DOHH2 (cell line): Measurements from ENCODE around the gene RGS16.

Experiments used
- H3F3A ChIP-seq: fragments of 200-600 bp; sonication (generic), shearing (Covaris generic); 2 replicates; pipeline ENCODE4 v1.6.0; 2016; ENCODE audit warnings: antibody characterized with exemption, mild to moderate bottlenecking; ENCODE audit not compliant: control insufficient read depth, insufficient read depth
- H3K27ac ChIP-seq: fragments of 200-600 bp; sonication (generic); 2 replicates; pipeline ENCODE4 v1.5.1; 2014; ENCODE audit warnings: low read depth, mild to moderate bottlenecking, low read length, moderate library complexity
- H3K27me3 ChIP-seq: fragments of 200-600 bp; sonication (generic); 2 replicates; pipeline ENCODE4 v1.6.1; 2014; ENCODE audit warnings: mild to moderate bottlenecking, low read length, mixed read lengths; ENCODE audit not compliant: control insufficient read depth
- H3K36me3 ChIP-seq: fragments of 200-600 bp; sonication (generic); 2 replicates; pipeline ENCODE4 v1.6.1; 2014; ENCODE audit warnings: mild to moderate bottlenecking, low read length, moderate library complexity, mixed read lengths; ENCODE audit not compliant: control insufficient read depth
- H3K4me1 ChIP-seq: fragments of 200-600 bp; sonication (generic); 2 replicates; pipeline ENCODE4 v1.6.1; 2014; ENCODE audit warnings: mild to moderate bottlenecking, low read length, mixed read lengths; ENCODE audit not compliant: control insufficient read depth
- H3K4me2 ChIP-seq: fragments of 200-600 bp; sonication (generic); 2 replicates; pipeline ENCODE4 v1.6.0; 2014; ENCODE audit warnings: mild to moderate bottlenecking, low read length, moderate library complexity
- H3K4me3 ChIP-seq: fragments of 200-600 bp; sonication (generic); 2 replicates; pipeline ENCODE4 v1.5.1; 2014; ENCODE audit warnings: mild to moderate bottlenecking, low read length, mixed read lengths
- H3K79me2 ChIP-seq: fragments of 200-600 bp; sonication (generic); 2 replicates; pipeline ENCODE4 v1.6.1; 2014; ENCODE audit warnings: mild to moderate bottlenecking, low read length, mixed read lengths; ENCODE audit not compliant: control insufficient read depth
- H3K9me2 ChIP-seq: fragments of 200-600 bp; sonication (generic); replicated peaks from 2 replicates; pipeline ENCODE4 v1.6.1; 2014; ENCODE audit warnings: mild to moderate bottlenecking, low read length, mixed read lengths; ENCODE audit not compliant: control insufficient read depth
- H3K9me3 ChIP-seq: fragments of 200-600 bp; sonication (generic); 2 replicates; pipeline ENCODE4 v1.6.1; 2014; ENCODE audit warnings: antibody characterized with exemption, low read length, mixed read lengths; ENCODE audit not compliant: control insufficient read depth, insufficient read depth
- H4K20me1 ChIP-seq: fragments of 200-600 bp; sonication (generic); 2 replicates; pipeline ENCODE4 v1.6.0; 2014; ENCODE audit warnings: low read depth, mild to moderate bottlenecking, antibody characterized with exemption, low read length, moderate library complexity; ENCODE audit not compliant: control insufficient read depth, insufficient read depth
- CTCF ChIP-seq: fragments of 200-600 bp; sonication (generic); IDR thresholded peaks from one replicate; pipeline ENCODE4 v1.5.1; 2014; ENCODE audit warnings: antibody characterized with exemption, mild to moderate bottlenecking, low read depth, low read length; ENCODE audit not compliant: poor library complexity, severe bottlenecking
- EZH2phosphoT487 ChIP-seq: fragments of 200-600 bp; sonication (generic); IDR thresholded peaks from 2 replicates; pipeline ENCODE4 v1.6.1; 2017; ENCODE audit warnings: borderline replicate concordance, mild to moderate bottlenecking, antibody characterized with exemption, low read length, moderate library complexity, mixed read lengths

Gene RGS16

DNA sequence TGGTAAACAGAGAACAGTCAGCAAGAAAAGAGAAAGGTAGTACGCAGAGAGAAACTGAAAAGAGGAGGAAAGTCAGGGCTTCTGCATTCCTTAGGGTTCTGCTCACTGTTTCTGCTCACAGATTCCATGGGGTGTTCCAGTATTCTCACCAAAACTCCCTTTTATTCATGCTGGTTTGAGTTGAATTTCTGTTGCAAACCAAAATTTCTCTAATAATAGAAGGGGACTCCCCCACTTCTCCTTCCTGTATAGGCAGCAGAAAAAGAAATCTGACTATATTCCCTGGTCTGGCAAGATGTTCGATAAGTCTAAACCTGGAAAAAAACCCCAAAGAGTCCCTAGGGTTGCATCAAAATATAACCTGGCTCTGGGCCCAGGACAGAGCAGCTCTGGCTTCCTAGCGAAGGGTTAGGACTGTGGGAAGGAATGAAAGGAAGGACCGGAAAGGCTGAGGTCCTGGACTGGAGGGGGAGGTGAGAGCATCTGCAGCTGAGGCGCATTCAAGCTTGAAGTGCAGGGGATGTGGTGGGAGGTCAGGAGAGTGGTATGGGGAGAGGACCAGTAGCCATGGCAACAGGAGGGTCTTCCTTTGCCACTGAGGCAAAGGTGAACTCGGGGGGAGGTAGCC is 18.8 kb upstream of the RGS16 start:
- Histone ChIP-seq H3K4me2 (peak overlapping the region; percentile 83), H3K9me2 (no peaks in the 10 kb centered on the region), H3K9me3 (no peaks in the 10 kb centered on the region; the same call in 1 of the 2 replicates), H4K20me1 (no peaks in the 10 kb centered on the region), H3K36me3 (no peaks in the 10 kb centered on the region), H3K4me1 (peaks cover 86% of the 10 kb centered on the region), H3K79me2 (no peaks in the 10 kb centered on the region), H3K4me3 (peak overlapping the region; percentile 64), H3K27me3 (no peaks in the 10 kb centered on the region), H3K27ac (peak overlapping the region; percentile 53), H3F3A (peaks cover 4% of the 10 kb centered on the region)
- TF ChIP-seq EZH2phosphoT487, result no peak
- no peak for TF ChIP-seq CTCF

DNA sequence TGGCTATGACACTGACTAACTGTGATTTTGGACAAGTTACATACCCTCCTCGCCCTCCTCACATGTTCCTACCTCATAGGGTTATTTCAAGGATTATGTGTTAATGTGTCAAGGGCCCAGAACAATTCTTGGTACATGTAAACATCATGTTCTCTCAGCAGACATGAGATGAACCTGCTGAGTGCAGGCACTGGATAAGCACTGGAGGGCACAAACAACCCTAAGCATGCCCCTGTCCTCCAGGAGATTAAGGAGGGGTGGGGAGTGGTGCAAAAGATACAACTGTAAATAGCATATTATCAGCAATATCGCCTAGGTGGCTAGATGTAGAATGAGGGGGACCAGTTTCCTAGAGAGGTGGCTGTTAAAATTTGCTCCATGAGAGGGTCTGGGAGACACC is 17.7 kb upstream of the RGS16 start:
- no peak for TF ChIP-seq EZH2phosphoT487

DNA sequence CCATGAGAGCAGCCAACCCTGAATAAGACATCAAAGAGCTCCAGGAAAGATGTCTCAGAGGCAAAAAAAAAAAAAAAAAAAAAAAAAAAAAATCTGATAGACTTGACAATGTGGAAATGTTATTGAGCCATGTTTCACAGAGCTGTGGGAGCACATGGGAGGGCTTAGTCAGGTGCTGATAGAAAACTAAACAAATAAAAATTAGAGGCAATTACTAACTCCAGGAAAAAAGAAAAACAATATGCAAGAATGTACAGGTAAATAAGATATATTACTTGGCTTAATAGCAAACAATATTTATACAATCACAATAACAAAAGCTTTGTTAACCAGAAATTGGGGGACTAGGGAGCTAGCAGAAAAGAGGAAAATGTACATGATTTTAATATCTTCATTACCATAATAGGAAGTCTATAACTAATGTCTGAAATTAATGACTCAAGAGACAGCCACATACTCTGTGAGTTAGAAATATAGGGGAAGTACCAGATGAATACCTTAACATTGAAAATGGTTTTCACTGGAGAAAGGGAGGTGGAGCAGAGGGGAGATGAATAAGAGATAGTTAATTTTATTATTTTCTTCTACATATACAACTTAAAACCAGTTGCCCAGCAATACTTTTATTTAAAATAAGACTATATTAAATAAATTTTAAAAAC is 16.9 kb upstream of the RGS16 start:
- Histone ChIP-seq H3K9me2 (no peaks in the 10 kb centered on the region), H3K4me1 (peaks cover 92% of the 10 kb centered on the region), H3K36me3 (no peaks in the 10 kb centered on the region), H3K4me2 (no peak overlapping the region), H3F3A (peaks cover 17% of the 10 kb centered on the region), H3K4me3 (no peak overlapping the region), H3K27me3 (no peaks in the 10 kb centered on the region), H3K79me2 (no peaks in the 10 kb centered on the region), H3K9me3 (no peaks in the 10 kb centered on the region; the same call in 1 of the 2 replicates), H4K20me1 (no peaks in the 10 kb centered on the region), H3K27ac (no peak overlapping the region)
- no peak for TF ChIP-seq CTCF
- TF ChIP-seq EZH2phosphoT487, result no peak

More for the DNA sequence above, 17.7 kb upstream of the RGS16 start:
- Histone ChIP-seq H3K4me1 (peaks cover 92% of the 10 kb centered on the region), H3K79me2 (no peaks in the 10 kb centered on the region), H3K4me2 (no peak overlapping the region), H3K9me2 (no peaks in the 10 kb centered on the region), H3K9me3 (no peaks in the 10 kb centered on the region; the same call in 1 of the 2 replicates), H3K27ac (no peak overlapping the region), H3K4me3 (no peak overlapping the region), H3K27me3 (no peaks in the 10 kb centered on the region), H4K20me1 (no peaks in the 10 kb centered on the region), H3F3A (peaks cover 13% of the 10 kb centered on the region), H3K36me3 (no peaks in the 10 kb centered on the region)

DNA sequence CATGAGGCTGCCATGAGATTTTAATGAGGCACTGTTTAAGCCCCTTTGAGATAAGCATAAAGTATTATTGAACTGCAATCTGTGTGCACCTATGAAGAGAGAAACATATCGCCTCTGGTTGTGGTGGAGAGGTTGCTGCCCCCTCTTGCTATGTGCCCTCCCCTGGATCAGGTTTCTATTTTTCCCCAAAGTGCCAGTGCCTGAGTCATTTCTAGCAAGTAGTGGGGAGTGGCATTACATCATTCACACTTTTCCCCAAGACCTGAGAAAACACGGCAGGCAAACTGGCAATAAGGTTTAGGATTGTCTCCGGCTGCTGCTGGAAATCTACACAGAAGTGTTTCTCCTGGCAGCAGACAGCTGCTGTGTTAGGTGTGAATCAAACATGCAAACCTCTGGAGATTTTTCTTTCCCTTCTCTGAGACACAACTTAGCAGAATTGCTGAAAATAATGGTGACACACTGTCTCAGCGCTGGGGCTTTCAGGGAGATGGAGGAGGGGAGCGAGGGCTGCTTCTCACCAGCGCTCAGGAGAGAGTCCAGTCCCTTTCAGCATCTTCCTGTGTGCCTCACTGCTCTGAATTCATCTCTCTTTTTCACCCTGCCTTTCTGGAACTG is 13.7 kb upstream of the RGS16 start:
- H4K20me1 ChIP-seq, result no peaks in the 10 kb centered on the region
- H3K9me3 ChIP-seq, result no peaks in the 10 kb centered on the region; the same call in 1 of the 2 replicates
- peak overlapping the region; percentile 7; the same call in 1 of the 2 replicates for H3K27ac ChIP-seq
- H3K27me3 ChIP-seq, result 0 out of 2 replicates have a peak, but pooled peaks cover 5% of the 10 kb centered on the region
- H3K36me3 ChIP-seq, result no peaks in the 10 kb centered on the region
- TF ChIP-seq CTCF (no peak), EZH2phosphoT487 (no peak)
- peak overlapping the region; percentile 23 for H3K4me3 ChIP-seq
- H3K9me2 ChIP-seq, result no peaks in the 10 kb centered on the region
- H3F3A ChIP-seq, result peaks cover 25% of the 10 kb centered on the region
- peaks cover 84% of the 10 kb centered on the region for H3K4me1 ChIP-seq
- no peaks in the 10 kb centered on the region for H3K79me2 ChIP-seq
- H3K4me2 ChIP-seq, result peak overlapping the region; percentile 96
